ENCODE results near the gene TIMP4.
A peak's percentile ranks its signal among the peaks of the same experiment; 100 is the strongest.

TIMP4 gene

DNA sequence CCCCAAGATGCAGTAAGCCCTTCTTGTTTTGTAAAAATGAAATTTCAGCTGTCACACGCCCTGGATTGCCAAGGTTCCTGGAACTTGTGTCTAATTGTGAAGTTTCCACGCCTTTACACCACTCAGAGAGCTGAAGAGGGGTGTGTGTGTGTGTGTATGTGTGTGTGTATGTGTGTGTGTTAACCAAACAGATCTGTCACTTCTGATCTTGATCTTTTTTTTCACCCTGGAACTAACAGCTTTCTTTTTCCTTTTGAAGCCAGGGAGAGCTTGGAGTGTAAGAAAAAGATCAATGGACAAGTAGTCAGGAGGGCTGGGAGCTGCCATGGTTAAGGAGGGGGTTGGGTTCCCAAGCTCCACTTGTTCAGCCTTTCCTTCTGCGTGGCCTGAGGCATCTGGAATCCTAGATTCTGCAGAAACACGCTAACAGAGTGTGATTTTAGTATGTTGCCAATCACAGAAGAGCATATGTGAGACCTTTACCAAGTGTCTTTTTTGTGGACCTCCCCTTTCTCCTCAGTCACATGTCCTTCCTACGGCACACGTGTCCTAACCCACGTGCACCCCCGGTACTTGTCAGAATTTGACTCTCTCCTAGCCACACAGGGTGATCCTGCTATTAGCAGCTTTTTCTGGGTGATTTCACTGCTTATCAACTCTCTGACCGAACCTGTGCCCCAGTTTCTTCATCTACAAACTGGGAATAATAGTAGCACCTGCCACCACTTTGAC is 11.5 kb downstream of the TIMP4 start:
- no peak for DNase-seq

- no peak for DNase-seq
These were observed 14.7 kb downstream of the TIMP4 start for GRCh38 chr3:12143949-12144504.

DNA sequence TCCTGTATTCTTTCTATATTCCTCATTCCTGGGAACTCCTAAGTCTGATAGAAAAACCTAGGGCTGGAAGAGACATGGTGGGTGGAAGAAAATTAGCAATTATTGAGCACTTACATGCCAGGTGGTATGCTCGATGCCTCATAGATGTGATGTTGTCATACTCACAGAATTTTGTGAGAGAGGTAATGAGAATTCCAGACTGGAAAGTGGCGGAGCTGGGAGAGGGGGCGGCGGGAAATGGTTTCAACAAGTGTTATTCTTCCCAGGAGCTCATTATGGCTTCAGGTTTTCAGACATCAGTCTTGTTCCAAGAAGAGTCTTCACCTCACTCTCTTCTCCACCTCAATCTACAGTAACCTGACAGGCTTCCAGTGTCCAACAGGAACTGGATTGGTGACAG is 16.2 kb downstream of the TIMP4 start:
- no peak for DNase-seq

DNA sequence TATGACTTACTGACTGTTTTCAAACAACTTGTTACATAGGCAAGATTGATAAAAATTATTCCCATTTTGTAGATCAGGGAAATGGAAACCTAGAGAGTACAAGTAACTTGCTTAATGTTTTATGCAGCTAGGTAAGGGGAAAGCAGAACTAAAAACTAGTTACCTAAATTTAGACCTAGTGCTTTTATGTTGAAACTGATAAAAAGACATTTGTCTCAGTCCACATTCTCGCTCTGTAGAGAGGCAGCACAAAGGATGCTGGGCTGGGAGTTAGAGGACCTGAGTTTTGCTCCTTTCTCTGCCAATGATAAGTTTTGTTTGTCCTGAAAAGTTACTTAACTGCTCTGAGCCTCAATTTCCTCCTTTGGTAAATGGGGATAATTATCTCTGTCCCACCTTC is 17.4 kb downstream of the TIMP4 start:
- no peak for DNase-seq

GRCh38 chr3:12139111-12139511 is 19.6 kb downstream of the TIMP4 start:
- no peak for DNase-seq

DNA sequence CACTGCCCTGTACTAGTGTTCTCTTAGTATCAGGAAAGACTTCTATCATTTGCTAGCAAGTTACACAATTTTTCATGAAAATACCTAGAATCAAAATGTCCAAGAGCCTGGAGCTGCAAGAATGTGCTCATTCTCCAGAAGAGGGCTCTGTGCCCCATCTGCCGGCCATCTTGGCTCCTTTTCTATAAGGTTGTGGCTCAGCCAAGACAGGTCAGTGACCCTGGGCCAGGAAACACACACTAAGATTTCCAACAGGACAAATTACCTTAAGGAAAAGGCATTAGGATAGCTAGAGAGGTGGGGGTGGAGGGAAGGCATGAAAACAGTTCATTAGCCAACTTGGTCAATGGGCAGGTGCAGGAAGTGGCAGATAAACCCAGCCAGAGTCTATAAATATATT is 20.7 kb downstream of the TIMP4 start:
- DNase-seq: no peak

GRCh38 chr3:12136371-12136770 is 22.3 kb downstream of the TIMP4 start:
- no peak for DNase-seq

DNA sequence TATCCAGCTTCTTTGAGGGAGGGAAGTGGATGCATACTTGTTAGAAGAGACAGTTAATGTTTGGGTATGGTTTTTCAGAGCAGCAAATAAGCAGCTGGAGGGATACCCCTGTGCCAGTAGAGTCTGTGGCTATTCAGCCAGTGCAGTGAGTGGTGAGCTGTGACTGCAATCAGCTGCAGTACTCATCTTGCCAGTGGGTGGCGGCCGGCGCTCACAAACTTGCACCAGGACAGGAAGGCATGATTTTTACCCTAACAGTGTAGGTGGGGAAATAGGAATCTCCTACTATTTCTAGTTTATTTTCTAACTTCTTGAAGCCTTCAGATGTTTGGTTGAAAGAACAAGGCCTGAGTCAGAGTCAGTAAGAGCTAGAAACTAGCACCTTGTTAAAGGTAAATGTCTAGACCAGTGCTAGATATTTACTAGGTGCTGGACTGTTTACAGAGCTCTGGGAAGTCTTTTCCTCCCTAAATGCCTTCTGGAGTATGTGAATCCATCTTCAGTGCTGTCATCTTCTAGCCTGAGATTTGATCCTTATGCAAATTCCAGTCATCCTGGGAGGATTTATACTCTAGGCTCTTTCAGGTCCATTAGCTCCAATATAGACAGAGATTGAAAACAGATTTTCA is 23.6 kb downstream of the TIMP4 start:
- DNase-seq: peak; percentile 17

GRCh38 chr3:12132881-12133280 is 25.8 kb downstream of the TIMP4 start:
- no peak for DNase-seq

DNA sequence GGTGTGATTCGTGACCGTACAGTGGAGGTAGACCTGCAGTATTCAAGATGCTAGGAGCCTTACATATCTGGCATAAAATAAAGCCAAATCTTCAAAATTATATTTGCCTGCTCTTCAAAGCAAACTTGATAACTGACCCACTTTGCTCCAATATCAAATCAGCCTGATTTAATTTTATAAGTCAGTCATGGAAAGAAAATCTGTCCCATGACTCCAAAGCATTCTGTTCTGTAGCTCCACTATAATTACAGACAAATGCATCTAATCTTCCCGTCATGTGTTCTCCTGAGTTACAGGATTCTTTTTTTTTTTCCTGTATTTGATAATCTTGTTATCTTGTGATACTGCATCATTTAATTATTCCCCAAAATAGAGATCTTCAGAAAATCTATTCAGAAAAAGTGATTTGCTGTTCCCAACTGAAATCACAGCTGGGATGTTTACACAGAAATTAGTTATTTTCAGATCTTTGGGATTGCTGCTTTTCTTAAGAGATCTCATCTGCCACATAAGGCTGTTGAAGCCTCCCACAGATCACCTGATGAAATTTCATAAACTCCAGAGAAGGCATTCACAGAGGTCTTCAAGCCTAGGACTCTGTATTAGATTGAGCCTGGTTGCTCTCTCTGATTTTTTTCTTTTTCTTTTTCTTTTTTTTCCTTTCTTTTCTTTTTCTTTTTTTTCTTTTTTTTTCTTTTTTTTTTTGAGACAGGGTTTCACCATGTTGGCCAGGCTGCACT is 27.2 kb downstream of the TIMP4 start:
- DNase-seq: no peak

DNA sequence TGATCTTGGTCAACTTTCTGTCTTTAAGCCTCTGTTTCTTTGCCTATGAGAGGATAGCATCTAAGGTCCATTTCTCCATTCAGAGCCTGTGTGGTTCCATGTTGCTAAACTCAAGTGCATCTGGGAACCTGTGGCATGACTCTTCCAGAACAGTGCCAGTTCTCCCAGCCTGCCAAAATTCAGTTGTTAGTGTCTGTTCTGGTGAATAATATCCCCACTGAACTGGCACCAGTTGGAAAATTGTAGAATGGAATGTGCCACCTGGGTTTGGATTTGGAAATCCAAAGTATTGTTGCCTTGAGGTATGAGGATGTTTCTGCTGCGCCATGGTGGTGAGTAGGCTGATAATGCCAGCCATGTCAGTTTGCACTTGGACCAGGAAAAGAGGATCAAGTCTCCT is 31.3 kb downstream of the TIMP4 start:
- DNase-seq: no peak

DNA sequence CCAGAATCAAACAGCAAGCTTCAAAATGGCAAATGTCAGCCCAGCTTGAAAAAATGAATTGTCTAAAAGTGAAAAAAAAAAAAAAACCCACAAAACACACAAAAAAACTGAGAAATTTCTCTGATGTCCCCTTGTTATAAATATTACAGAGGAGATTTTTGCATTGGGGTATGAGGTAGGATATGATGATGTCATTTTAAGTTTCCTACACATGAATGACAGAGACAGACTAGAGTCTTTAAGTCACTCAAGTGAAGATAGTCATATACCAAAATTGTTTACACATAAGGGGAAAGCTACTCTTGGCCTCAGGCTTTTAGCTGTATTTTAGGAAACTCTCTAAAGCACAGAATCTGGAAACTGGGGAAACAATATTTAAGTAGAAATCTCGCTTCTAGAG is 32.9 kb downstream of the TIMP4 start:
- DNase-seq: no peak

GRCh38 chr3:12121466-12121865 is 37.2 kb downstream of the TIMP4 start:
- DNase-seq: no peak

- no peak for DNase-seq
These were observed 38.2 kb downstream of the TIMP4 start for GRCh38 chr3:12120374-12121140.

DNA sequence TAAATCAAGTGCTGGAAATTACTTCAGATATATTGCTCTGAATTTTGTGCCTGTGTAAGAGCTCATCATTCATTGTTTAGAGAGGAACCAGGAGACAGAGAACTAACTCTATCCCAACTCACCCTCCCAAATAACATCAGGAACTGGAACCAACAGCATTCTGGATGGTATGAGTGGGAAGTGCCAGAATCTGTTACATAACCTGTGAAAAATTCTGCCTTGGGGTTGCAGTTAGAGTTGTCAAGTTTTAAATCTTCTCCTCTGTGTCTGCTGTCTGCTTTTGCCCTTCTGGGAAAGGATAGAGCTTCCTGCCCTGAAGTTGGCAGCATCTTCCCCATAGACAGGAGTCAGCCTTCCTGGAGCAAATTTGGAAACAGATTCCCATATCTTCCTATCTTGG is 41.2 kb downstream of the TIMP4 start:
- no peak for DNase-seq

GRCh38 chr3:12116870-12117269 is 41.8 kb downstream of the TIMP4 start:
- no peak for DNase-seq

DNA sequence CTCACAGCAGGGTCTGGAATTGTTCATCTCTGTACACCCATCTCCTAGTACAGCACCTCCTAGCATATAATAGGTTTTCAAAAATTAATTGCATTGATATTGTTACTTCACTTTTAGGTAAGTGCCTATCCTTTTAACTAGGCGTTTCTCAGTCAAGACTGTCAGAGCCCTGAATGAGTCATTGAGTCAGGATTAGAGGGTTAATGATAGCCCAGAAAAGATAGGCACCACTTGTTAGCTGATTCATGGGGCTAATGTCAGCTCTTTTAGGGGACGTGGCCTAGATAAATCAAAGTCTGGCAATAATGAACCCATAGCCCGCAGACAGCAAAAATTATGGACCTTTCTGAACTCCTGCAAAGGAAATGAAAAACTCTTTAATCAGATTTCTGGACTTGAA is 42.9 kb downstream of the TIMP4 start:
- DNase-seq: no peak

DNA sequence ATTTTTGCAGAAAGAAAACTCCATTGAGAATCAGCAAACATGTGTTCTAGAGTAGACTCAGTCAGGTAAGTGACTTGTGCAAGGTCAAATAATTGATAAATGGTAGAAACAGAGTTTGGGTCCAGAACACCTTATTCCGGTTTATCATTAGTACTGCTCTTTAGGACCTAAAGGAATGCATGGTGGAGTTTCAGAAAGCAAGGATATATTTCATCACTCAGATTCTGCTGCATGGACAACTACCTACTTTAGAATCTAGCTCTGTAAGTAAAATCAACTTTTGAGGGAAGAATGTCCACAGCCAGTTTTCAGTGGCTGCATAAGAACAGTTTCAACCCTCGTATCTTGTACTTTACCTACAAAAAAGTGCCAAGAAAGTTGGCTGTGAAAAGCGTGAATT is 43.6 kb downstream of the TIMP4 start:
- DNase-seq: no peak

- DNase-seq: no peak
These were observed 44.5 kb downstream of the TIMP4 start for GRCh38 chr3:12114251-12114650.

GRCh38 chr3:12107071-12107713 is 51.5 kb downstream of the TIMP4 start:
- DNase-seq: no peak
